ENCODE results near the gene GAGE12F.
"Not testable (repeated sequence)": the region's sequence is repeated elsewhere in the genome, so short reads cannot be mapped to it uniquely, and the experiment has no call there.

GAGE12F gene

GRCh38 chrX:49560542-49560941 lies at the start of gene GAGE12F:
Gene GAGE12F (plus strand): TSS chrX:49560842. CDS start chrX:49561997, 1,155 bp downstream.
- not testable (repeated sequence) for DNase-seq (ENCODE audit: extremely low read depth, insufficient read length); H3K36me3 ChIP-seq (ENCODE audit: control insufficient read depth, insufficient read depth, low read length); H3K4me3 ChIP-seq (replicated peaks; ENCODE audit: low read depth, low read length); H3K27me3 ChIP-seq (replicated peaks; ENCODE audit: control insufficient read depth, insufficient read depth, low read length)

- not testable (repeated sequence) for H3K27me3 ChIP-seq (replicated peaks; ENCODE audit: control insufficient read depth, insufficient read depth, low read length); H3K4me3 ChIP-seq (replicated peaks; ENCODE audit: low read depth, low read length); H3K36me3 ChIP-seq (ENCODE audit: control insufficient read depth, insufficient read depth, low read length); DNase-seq (ENCODE audit: extremely low read depth, insufficient read length)
Observed at GRCh38 chrX:49531877-49532276, 28.8 kb upstream of the GAGE12F start, which contains the start of gene GAGE12C. Gene GAGE12C (plus strand): TSS chrX:49532177. CDS start chrX:49533332, 1,155 bp downstream.

- not testable (repeated sequence) for H3K27me3 ChIP-seq (replicated peaks; ENCODE audit: control insufficient read depth, insufficient read depth, low read length); DNase-seq (ENCODE audit: extremely low read depth, insufficient read length); H3K36me3 ChIP-seq (ENCODE audit: control insufficient read depth, insufficient read depth, low read length); H3K4me3 ChIP-seq (replicated peaks; ENCODE audit: low read depth, low read length)
Observed at GRCh38 chrX:49541433-49541832, 19.2 kb upstream of the GAGE12F start, which contains the start of gene GAGE12D. Gene GAGE12D (plus strand): TSS chrX:49541733. CDS start chrX:49542888, 1,155 bp downstream.

- DNase-seq (ENCODE audit: extremely low read depth, insufficient read length); H3K36me3 ChIP-seq (ENCODE audit: control insufficient read depth, insufficient read depth, low read length); H3K4me3 ChIP-seq (replicated peaks; ENCODE audit: low read depth, low read length); H3K27me3 ChIP-seq (replicated peaks; ENCODE audit: control insufficient read depth, insufficient read depth, low read length): not testable (repeated sequence)
Observed at GRCh38 chrX:49550989-49551388, 9.7 kb upstream of the GAGE12F start, which contains the start of gene GAGE12E. Gene GAGE12E (plus strand): TSS chrX:49551289. CDS start chrX:49552444, 1,155 bp downstream.

DNA sequence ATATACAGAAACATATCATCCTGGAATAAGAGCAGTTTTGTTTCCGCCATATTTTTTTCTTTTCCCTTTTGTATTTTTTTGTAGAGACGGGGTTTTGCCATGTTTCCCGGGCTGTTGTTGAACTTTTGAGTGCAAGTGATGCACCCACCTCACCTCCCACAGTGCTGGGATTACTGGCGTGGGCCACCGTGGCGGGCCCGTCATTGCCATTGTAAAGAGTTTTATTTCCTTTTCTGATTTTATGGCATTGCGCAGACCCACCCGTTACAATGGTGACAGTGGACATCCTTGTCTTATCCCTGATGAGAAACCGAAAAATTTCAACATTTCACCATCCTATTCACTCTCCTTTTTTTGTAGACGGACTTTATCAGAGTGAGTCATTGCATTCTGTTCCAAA lies 8.1 kb downstream of the GAGE12F start:
- not testable (repeated sequence) for H3K27me3 ChIP-seq (replicated peaks; ENCODE audit: control insufficient read depth, insufficient read depth, low read length); H3K4me3 ChIP-seq (replicated peaks; ENCODE audit: low read depth, low read length)

GRCh38 chrX:49569152-49569551 lies 8.5 kb downstream of the GAGE12F start:
- not testable (repeated sequence) for H3K36me3 ChIP-seq (ENCODE audit: control insufficient read depth, insufficient read depth, low read length); H3K4me3 ChIP-seq (replicated peaks; ENCODE audit: low read depth, low read length); H3K27me3 ChIP-seq (replicated peaks; ENCODE audit: control insufficient read depth, insufficient read depth, low read length); DNase-seq (ENCODE audit: extremely low read depth, insufficient read length)

More for the DNA sequence above, 8.1 kb downstream of the GAGE12F start:
- not testable (repeated sequence) for H3K36me3 ChIP-seq (ENCODE audit: control insufficient read depth, insufficient read depth, low read length); DNase-seq (ENCODE audit: extremely low read depth, insufficient read length)

GRCh38 chrX:49570100-49570499 lies 9.5 kb downstream of the GAGE12F start, which contains the start of gene GAGE12G:
Gene GAGE12G (plus strand): TSS chrX:49570400. CDS start chrX:49571555, 1,155 bp downstream.
- H3K27me3 ChIP-seq (replicated peaks; ENCODE audit: control insufficient read depth, insufficient read depth, low read length); H3K36me3 ChIP-seq (ENCODE audit: control insufficient read depth, insufficient read depth, low read length); H3K4me3 ChIP-seq (replicated peaks; ENCODE audit: low read depth, low read length); DNase-seq (ENCODE audit: extremely low read depth, insufficient read length): not testable (repeated sequence)

DNA sequence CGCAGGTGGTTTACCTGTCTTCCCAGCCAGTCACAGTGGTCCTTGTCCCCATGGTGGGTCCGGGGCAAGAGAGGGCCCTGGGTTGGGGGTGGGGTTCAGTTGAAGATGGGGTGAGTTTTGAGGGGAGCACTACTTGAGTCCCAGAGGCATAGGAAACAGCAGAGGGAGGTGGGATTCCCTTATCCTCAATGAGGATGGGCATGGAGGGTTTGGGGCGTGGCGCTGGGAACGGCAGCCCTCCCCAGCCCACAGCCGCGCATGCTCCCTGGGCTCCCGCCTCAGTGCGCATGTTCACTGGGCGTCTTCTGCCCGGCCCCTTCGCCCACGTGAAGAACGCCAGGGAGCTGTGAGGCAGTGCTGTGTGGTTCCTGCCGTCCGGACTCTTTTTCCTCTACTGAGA lies 19.0 kb downstream of the GAGE12F start, which contains the start of gene GAGE12H:
Gene GAGE12H (plus strand): TSS at position 301 of the 400 bp plus-strand sequence. CDS start 1,155 bp downstream, outside the sequence.
- not testable (repeated sequence) for H3K4me3 ChIP-seq (replicated peaks; ENCODE audit: low read depth, low read length); H3K36me3 ChIP-seq (ENCODE audit: control insufficient read depth, insufficient read depth, low read length); H3K27me3 ChIP-seq (replicated peaks; ENCODE audit: control insufficient read depth, insufficient read depth, low read length); DNase-seq (ENCODE audit: extremely low read depth, insufficient read length)

- H3K36me3 ChIP-seq (ENCODE audit: control insufficient read depth, insufficient read depth, low read length); DNase-seq (ENCODE audit: extremely low read depth, insufficient read length); H3K4me3 ChIP-seq (replicated peaks; ENCODE audit: low read depth, low read length); H3K27me3 ChIP-seq (replicated peaks; ENCODE audit: control insufficient read depth, insufficient read depth, low read length): not testable (repeated sequence)
Observed at GRCh38 chrX:49589196-49589595, 28.6 kb downstream of the GAGE12F start, which contains the start of gene GAGE2A. Gene GAGE2A (plus strand): TSS chrX:49589496. CDS start chrX:49590651, 1,155 bp downstream.

- not testable (repeated sequence) for H3K27me3 ChIP-seq (replicated peaks; ENCODE audit: control insufficient read depth, insufficient read depth, low read length); H3K4me3 ChIP-seq (replicated peaks; ENCODE audit: low read depth, low read length); H3K36me3 ChIP-seq (ENCODE audit: control insufficient read depth, insufficient read depth, low read length); DNase-seq (ENCODE audit: extremely low read depth, insufficient read length)
Observed at GRCh38 chrX:49589769-49590478, 29.3 kb downstream of the GAGE12F start.

GRCh38 chrX:49590488-49590887 lies 29.8 kb downstream of the GAGE12F start:
- DNase-seq (ENCODE audit: extremely low read depth, insufficient read length); H3K27me3 ChIP-seq (replicated peaks; ENCODE audit: control insufficient read depth, insufficient read depth, low read length); H3K4me3 ChIP-seq (replicated peaks; ENCODE audit: low read depth, low read length); H3K36me3 ChIP-seq (ENCODE audit: control insufficient read depth, insufficient read depth, low read length): not testable (repeated sequence)

DNA sequence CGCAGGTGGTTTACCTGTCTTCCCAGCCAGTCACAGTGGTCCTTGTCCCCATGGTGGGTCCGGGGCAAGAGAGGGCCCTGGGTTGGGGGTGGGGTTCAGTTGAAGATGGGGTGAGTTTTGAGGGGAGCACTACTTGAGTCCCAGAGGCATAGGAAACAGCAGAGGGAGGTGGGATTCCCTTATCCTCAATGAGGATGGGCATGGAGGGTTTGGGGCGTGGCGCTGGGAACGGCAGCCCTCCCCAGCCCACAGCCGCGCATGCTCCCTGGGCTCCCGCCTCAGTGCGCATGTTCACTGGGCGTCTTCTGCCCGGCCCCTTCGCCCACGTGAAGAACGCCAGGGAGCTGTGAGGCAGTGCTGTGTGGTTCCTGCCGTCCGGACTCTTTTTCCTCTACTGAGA lies 38.1 kb downstream of the GAGE12F start, which contains the start of gene GAGE1:
Gene GAGE1 (plus strand): TSS at position 301 of the 400 bp plus-strand sequence. CDS start 1,155 bp downstream, outside the sequence.
- H3K36me3 ChIP-seq (ENCODE audit: control insufficient read depth, insufficient read depth, low read length); DNase-seq (ENCODE audit: extremely low read depth, insufficient read length); H3K4me3 ChIP-seq (replicated peaks; ENCODE audit: low read depth, low read length); H3K27me3 ChIP-seq (replicated peaks; ENCODE audit: control insufficient read depth, insufficient read depth, low read length): not testable (repeated sequence)

All from GM06990 (cell line).